ENCODE data around the gene CLDN10. TPM values are rescaled to one million over a fixed set of nuclear protein-coding genes. Genes with fewer than 3 reads are reported as not detected.
"Not testable (repeated sequence)": the region's sequence is repeated elsewhere in the genome, so short reads cannot be mapped to it uniquely, and the experiment has no call there.

CLDN10 gene
- polyA plus RNA-seq (ENCODE audit: insufficient read length), result 89.3 TPM
- long read RNA-seq, donor 1, transcript CLDN10-201 (5 exons, 949 nt), result major isoform, 64 of 76 reads
- long read RNA-seq, donor 1, partial matches to known transcripts, result 8 of 76 reads
- long read RNA-seq, donor 1, other reads (novel, unspliced or antisense), result 0 of 76 reads
- long read RNA-seq, donor 2, transcript CLDN10-201 (5 exons, 949 nt), result major isoform, 65 of 157 reads
- long read RNA-seq, donor 2, transcript CLDN10-203 (5 exons, 2,656 nt), result minor isoform, 7 of 157 reads
- long read RNA-seq, donor 2, partial matches to known transcripts, result 84 of 157 reads
- long read RNA-seq, donor 2, other reads (novel, unspliced or antisense), result 0 of 157 reads
- long read RNA-seq, donor 3, transcript CLDN10-203 (5 exons, 2,656 nt), result minor isoform, 10 of 70 reads
- long read RNA-seq, donor 3, transcript CLDN10-201 (5 exons, 949 nt), result major isoform, 37 of 70 reads
- long read RNA-seq, donor 3, partial matches to known transcripts, result 23 of 70 reads
- long read RNA-seq, donor 3, other reads (novel, unspliced or antisense), result 0 of 70 reads
- long read RNA-seq, donor 4, transcript CLDN10-201 (5 exons, 949 nt), result major isoform, 8 of 10 reads
- long read RNA-seq, donor 4, partial matches to known transcripts, result 0 of 10 reads
- long read RNA-seq, donor 4, other reads (novel, unspliced or antisense), result 0 of 10 reads
- long read RNA-seq, donor 5, transcript CLDN10-203 (5 exons, 2,656 nt), result minor isoform, 21 of 185 reads
- long read RNA-seq, donor 5, transcript CLDN10-201 (5 exons, 949 nt), result major isoform, 111 of 185 reads
- long read RNA-seq, donor 5, partial matches to known transcripts, result 45 of 185 reads
- long read RNA-seq, donor 5, other reads (novel, unspliced or antisense), result 7 of 185 reads
- long read RNA-seq, donor 6, transcript CLDN10-201 (5 exons, 949 nt), result major isoform, 42 of 75 reads
- long read RNA-seq, donor 6, transcript CLDN10-203 (5 exons, 2,656 nt), result minor isoform, 11 of 75 reads
- long read RNA-seq, donor 6, partial matches to known transcripts, result 22 of 75 reads
- long read RNA-seq, donor 6, other reads (novel, unspliced or antisense), result 0 of 75 reads
- long read RNA-seq, donor 7, transcript CLDN10-203 (5 exons, 2,656 nt), result minor isoform, 17 of 150 reads
- long read RNA-seq, donor 7, transcript CLDN10-201 (5 exons, 949 nt), result major isoform, 99 of 150 reads
- long read RNA-seq, donor 7, partial matches to known transcripts, result 32 of 150 reads
- long read RNA-seq, donor 7, other reads (novel, unspliced or antisense), result 0 of 150 reads
- long read RNA-seq, donor 8, transcript CLDN10-201 (5 exons, 949 nt), result major isoform, 23 of 26 reads
- long read RNA-seq, donor 8, partial matches to known transcripts, result 0 of 26 reads
- long read RNA-seq, donor 8, other reads (novel, unspliced or antisense), result 0 of 26 reads

- peak; percentile 53 for DNase-seq
Measured at GRCh38 chr13:95552539-95553441, at the start of gene CLDN10. TSS of gene CLDN10 (plus strand) at chr13:95552720. CDS start at chr13:95552754, 34 bp downstream.

GRCh38 chr13:95503662-95504061 is 48.9 kb upstream of the CLDN10 start:
- DNase-seq, result no peak

- DNase-seq, result no peak
Measured at GRCh38 chr13:95505265-95505664, 47.3 kb upstream of the CLDN10 start.

GRCh38 chr13:95505986-95506385 is 46.5 kb upstream of the CLDN10 start:
- DNase-seq, result no peak

GRCh38 chr13:95507991-95508390 is 44.5 kb upstream of the CLDN10 start:
- no peak for DNase-seq

- DNase-seq, result no peak
Measured at GRCh38 chr13:95508996-95509395, 43.5 kb upstream of the CLDN10 start.

GRCh38 chr13:95509521-95510310 is 42.8 kb upstream of the CLDN10 start:
- DNase-seq, result no peak

GRCh38 chr13:95510950-95511349 is 41.6 kb upstream of the CLDN10 start:
- no peak for DNase-seq

- no peak for DNase-seq
Measured at GRCh38 chr13:95512424-95512823, 40.1 kb upstream of the CLDN10 start.

GRCh38 chr13:95512957-95513356 is 39.6 kb upstream of the CLDN10 start:
- DNase-seq, result no peak

- DNase-seq, result not testable (repeated sequence)
Measured at GRCh38 chr13:95515606-95516005, 36.9 kb upstream of the CLDN10 start.

GRCh38 chr13:95516021-95516420 is 36.5 kb upstream of the CLDN10 start:
- no peak for DNase-seq

- DNase-seq, result no peak
Measured at GRCh38 chr13:95516492-95516891, 36.0 kb upstream of the CLDN10 start.

GRCh38 chr13:95523598-95523997 is 28.9 kb upstream of the CLDN10 start:
- DNase-seq, result no peak

- DNase-seq, result no peak
Measured at GRCh38 chr13:95524264-95524901, 28.1 kb upstream of the CLDN10 start.

GRCh38 chr13:95527955-95528354 is 24.6 kb upstream of the CLDN10 start:
- DNase-seq, result no peak

- no peak for DNase-seq
Measured at GRCh38 chr13:95530178-95530577, 22.3 kb upstream of the CLDN10 start.

- DNase-seq, result peak; percentile 50
Measured at GRCh38 chr13:95533545-95534160, 18.9 kb upstream of the CLDN10 start.

- DNase-seq, result no peak
Measured at GRCh38 chr13:95535243-95535642, 17.3 kb upstream of the CLDN10 start.
